Mesothelial cell of epicardium (in vitro differentiated cells): ENCODE data around the gene RRP36. TPM values are rescaled to one million over a fixed set of nuclear protein-coding genes. Genes with fewer than 3 reads are reported as not detected.

Experiments
- DNase-seq, 2 experiments: peaks; one replicate each; pipeline ENCODE4 v3.0.0; 2021; ENCODE audit warnings: low spot score in 2 of 2; ENCODE audit not compliant: unreplicated experiment in 2 of 2
- H3K27ac Mint-ChIP-seq: 2 replicates; pipeline ENCODE4 v1.8.0; 2021; ENCODE audit warnings: mixed read lengths
- H3K27me3 Mint-ChIP-seq: 2 replicates; pipeline ENCODE4 v1.8.0; 2021; ENCODE audit warnings: low read depth, mixed read lengths
- H3K36me3 Mint-ChIP-seq: 2 replicates; pipeline ENCODE4 v1.8.0; 2021; ENCODE audit warnings: mixed read lengths
- H3K4me1 Mint-ChIP-seq: 2 replicates; pipeline ENCODE4 v1.8.0; 2021; ENCODE audit warnings: mixed read lengths
- H3K4me3 Mint-ChIP-seq: 2 replicates; pipeline ENCODE4 v1.8.0; 2021; ENCODE audit warnings: mild to moderate bottlenecking, moderate library complexity, mixed read lengths
- H3K9me3 Mint-ChIP-seq: 2 replicates; pipeline ENCODE4 v1.8.0; 2021; ENCODE audit warnings: mixed read lengths
- CTCF ChIP-seq: fragments of 200-600 bp; sonication (generic); IDR thresholded peaks from one replicate; pipeline ENCODE4 v1.5.0; 2021; ENCODE audit warnings: antibody characterized with exemption; ENCODE audit not compliant: unreplicated experiment
- total RNA-seq: library from RNA; stranded (reverse); gene quantifications from 3 replicates; pipeline ENCODE4 v1.2.1, GENCODE V29; 2021

RRP36 gene
- total RNA-seq, 1 donor from 2014 or later = 44.2 TPM

GRCh38 chr6:42978839-42979522 lies 42.4 kb upstream of the RRP36 start, which contains the start of gene PEX6:
TSS of gene PEX6 (minus strand) at chr6:42979181. CDS start at chr6:42979150, 31 bp downstream.
- H3K36me3 Mint-ChIP-seq = peaks cover 2% of the 10 kb centered on the region
- H3K4me3 Mint-ChIP-seq = peak within 1 kb of the TSS; percentile 85
- peak; percentile 79 to 88 for DNase-seq
- no peak for TF ChIP-seq CTCF
- H3K27ac Mint-ChIP-seq = peak within 1 kb of the TSS; percentile 95
- H3K27me3 Mint-ChIP-seq = no peaks in the 10 kb centered on the region
- H3K4me1 Mint-ChIP-seq = peaks cover 25% of the 10 kb centered on the region
- no peaks in the 10 kb centered on the region for H3K9me3 Mint-ChIP-seq

DNA sequence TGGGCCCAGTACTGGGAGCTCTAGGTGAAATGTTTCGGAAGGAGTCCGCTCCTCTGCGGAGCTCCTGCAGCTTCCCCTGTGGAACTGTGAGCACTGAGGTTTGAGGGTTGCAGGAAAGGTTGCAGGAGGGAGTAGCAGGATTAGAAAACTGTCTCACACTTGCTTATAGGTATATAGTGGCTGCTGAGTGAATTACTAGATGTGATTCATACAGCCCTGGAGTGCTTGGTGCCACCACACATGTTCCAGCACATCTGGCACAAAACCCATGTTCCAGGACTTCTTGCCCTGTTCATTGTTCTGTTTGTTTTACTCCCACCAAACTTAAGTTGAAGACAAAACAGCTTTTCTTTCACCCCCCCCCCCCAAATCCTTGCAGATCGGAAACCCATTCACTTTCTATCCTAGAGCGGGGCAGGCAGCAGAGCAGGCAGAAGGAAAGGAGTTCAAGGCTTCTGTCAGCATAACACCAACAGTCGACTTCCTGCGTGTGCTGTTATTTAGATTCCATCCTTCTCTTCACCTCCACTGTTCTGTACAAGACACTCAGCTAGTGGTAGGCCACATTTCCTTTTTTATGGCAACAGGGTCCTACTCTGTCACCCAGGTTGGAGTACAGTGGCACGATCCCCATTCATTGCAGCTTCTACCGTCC lies 41.8 kb upstream of the RRP36 start:
- H3K27me3 Mint-ChIP-seq = no peaks in the 10 kb centered on the region
- peak overlapping the region; percentile 85 for H3K4me3 Mint-ChIP-seq
- no peak for TF ChIP-seq CTCF
- H3K4me1 Mint-ChIP-seq = peaks cover 27% of the 10 kb centered on the region
- H3K9me3 Mint-ChIP-seq = no peaks in the 10 kb centered on the region
- H3K36me3 Mint-ChIP-seq = peaks cover 2% of the 10 kb centered on the region
- DNase-seq = no peak
- peak overlapping the region; percentile 95 for H3K27ac Mint-ChIP-seq

GRCh38 chr6:42981836-42982235 lies 39.6 kb upstream of the RRP36 start:
- Mint-ChIP-seq H3K27me3 (no peaks in the 10 kb centered on the region), H3K36me3 (peaks cover 1% of the 10 kb centered on the region), H3K4me3 (no peak overlapping the region), H3K4me1 (peaks cover 40% of the 10 kb centered on the region), H3K9me3 (no peaks in the 10 kb centered on the region), H3K27ac (no peak overlapping the region)
- no peak for TF ChIP-seq CTCF
- no peak for DNase-seq

DNA sequence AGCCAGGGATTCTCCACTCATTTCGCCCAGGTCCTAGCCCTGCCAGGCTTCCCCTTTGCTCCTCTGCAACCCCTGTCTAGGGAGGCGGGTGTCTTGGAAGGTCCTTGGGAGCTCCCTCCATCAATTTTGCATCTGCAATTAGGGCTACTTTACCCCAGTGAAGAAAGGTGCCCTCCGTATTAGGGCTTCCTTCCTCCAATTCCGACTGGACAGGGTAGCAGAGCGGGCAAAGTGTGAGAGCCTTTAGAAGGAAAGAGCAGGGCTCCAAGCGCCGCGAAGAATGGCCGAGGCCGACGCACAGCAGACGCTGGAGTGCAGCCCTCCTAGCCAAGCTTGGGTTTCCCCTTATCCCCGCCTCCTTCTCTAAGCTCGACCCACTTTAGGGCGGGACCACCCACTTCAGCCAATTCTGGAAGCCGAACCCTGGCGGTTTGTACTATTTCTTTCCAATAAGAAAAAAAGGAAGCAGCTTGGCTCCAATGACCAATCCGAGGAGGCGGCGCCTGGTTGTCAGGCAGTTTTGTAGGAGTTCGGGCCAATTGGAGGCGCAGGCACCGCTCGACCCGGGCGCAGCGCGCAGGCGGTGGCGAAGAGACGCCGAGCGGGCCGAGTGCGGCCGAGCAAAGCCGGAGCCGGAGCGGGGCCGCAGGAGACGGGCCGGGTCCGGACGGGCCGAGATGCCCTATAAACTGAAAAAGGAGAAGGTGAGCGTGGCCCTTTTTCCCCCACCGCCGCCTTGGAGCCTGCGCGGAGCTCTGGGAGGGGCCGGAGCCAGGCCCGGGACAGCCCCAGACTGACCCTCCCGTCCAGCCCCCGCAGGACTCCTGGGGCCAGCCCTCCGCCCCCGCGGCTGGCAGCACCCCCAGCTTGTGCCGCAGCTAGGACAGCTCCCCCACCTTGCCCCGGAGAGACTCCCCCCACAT lies 37.2 kb upstream of the RRP36 start, which contains the start of gene PPP2R5D:
Gene PPP2R5D, plus strand, starts transcription at position 570 of the 923 bp plus-strand sequence. Its CDS starts 108 bp downstream, at position 678.
- Mint-ChIP-seq H3K36me3 (peaks cover 3% of the 10 kb centered on the region), H3K9me3 (no peaks in the 10 kb centered on the region), H3K27ac (peak within 1 kb of the TSS; percentile 94), H3K4me1 (peaks cover 34% of the 10 kb centered on the region), H3K27me3 (no peaks in the 10 kb centered on the region), H3K4me3 (peak within 1 kb of the TSS; percentile 84)
- TF ChIP-seq CTCF = no peak
- peak; percentile 93 to 96 for DNase-seq

DNA sequence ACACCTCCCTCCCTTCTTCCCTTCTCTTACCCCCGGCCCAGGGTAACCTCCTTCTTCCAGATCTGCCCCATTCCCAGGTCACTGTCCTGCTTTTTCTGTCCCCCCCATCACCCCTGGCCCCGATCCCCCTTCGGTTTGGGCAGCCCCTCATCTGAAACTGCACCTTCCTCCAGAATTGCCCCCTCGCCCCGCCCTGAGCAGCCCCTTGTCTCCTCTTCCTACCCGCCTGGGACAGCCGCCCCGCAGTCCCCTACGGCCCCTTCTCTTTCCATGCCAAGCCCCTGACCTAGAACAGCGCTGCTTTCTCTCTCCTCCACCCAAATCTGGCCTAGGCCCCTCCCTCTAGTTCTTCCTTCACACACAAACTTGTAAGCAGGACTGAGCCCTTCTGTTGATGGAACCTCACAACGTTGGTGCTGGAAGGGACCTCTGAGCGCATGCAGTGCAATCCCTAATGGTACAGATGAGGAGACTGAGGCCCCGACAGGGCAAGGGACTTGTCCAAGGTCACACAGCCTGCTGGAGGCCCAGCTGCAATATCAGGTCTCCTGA lies 36.4 kb upstream of the RRP36 start:
- peak overlapping the region; percentile 84 for H3K4me3 Mint-ChIP-seq
- H3K27ac Mint-ChIP-seq = peak overlapping the region; percentile 89
- H3K27me3 Mint-ChIP-seq = no peaks in the 10 kb centered on the region
- H3K4me1 Mint-ChIP-seq = peaks cover 27% of the 10 kb centered on the region
- peaks cover 7% of the 10 kb centered on the region for H3K36me3 Mint-ChIP-seq
- no peak for TF ChIP-seq CTCF
- no peak for DNase-seq
- no peaks in the 10 kb centered on the region for H3K9me3 Mint-ChIP-seq
